GM18498 (cell line): ENCODE data around the gene SVEP1.
"Not testable (repeated sequence)": the region's sequence is repeated elsewhere in the genome, so short reads cannot be mapped to it uniquely, and the experiment has no call there.

Experiments used
- ATAC-seq: cut with Tn5 transposase; IDR thresholded peaks from one replicate; pipeline ENCODE4 v1.9.1; 2021; ENCODE audit warnings: mild to moderate bottlenecking, moderate library complexity; ENCODE audit not compliant: unreplicated experiment

SVEP1 gene

DNA sequence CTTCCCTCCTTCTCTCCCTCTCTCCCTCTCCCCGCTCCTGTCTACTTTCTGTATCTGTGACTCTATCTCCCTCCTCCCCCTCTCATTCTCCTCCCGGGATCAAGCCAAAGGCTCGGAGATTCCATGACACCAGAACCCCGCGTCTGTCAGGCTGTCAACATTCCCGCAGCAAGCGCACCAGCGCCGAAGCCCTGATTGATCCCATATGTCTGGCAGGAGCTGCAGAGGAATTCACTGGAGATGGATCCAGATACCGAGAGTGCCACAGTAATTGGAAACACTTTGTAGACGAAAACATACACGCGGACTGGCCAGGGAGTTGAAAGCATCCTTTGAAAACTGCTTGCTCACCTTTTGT is 300 bp upstream of the SVEP1 start:
- ATAC-seq: no peak

DNA sequence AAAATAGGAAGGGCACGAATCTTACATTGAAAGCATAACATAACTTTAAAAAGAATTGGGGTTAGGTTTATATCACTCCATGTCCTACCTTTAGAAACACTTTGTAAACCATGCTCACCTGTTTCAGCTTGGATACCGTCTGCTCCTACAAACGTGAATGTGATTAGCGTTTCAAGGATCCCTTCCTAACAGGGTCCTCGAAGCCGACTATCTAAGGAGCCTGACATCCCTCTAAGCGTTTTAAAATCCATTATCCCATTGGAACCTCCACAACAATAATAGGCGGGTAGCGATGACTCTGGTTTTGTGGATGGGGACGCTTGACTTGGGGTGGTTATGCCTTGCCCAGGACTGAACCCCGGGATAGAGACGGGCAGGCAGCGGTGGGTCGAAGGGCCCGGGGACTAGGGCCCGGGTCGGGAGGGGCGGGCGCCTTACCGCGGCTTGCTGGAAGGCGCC is 937 bp downstream of the SVEP1 start:
- no peak for ATAC-seq

DNA sequence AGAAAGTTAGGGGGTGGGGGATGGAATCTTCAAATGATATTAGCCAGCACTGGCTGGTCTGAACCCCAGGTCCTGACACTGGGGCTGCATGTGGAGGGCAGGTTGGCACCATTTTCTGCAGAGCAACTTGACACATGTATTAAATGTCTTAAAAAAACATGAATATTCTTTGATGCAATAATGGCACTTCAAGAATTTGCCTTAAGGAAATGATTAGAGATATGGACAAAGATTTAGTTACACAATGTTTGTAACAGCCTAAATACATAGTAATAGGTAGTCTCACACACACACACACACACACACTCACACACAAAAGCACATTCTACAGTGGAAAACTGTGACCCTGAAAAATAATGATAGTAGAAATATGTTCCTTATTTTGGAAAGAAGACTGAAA is 3.6 kb downstream of the SVEP1 start:
- ATAC-seq: no peak

DNA sequence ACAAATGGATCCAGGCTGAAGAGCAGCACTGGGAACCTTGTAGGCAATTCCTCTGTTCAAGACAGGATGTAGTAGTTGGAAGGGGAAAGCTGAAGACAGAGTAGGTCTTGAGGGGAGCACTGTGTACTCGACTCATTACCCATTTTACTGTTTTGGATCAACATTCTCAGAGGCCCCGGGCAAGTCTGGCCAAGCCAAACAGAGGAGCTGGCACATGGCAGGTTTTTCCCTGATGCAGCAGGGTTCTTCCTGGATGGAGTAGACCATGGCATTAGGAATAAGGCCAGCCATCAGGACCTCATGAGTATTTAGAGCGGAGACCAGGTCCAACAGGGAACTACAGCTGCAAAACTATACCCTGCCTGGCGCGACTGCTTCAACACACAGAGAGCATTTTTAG is 4.4 kb downstream of the SVEP1 start:
- ATAC-seq: no peak

DNA sequence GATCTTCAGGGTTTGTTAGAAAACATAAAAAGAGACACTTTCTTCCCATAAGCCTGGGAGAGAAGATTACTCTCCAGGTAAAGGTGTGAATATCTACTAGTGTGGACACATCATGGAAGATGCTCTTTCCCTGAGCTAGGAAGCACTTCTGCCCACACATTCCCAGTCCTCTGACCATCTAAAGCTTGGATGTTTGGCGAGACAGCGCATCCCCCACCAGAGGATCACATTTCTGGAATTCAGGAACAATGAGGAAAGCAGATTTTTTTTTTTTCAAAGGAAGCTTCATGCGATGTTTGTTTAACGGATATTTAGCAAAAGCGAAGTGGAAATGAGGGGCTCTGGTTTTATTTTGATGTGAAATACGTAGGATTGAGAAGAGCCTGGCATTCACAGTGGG is 6.2 kb downstream of the SVEP1 start:
- no peak for ATAC-seq

DNA sequence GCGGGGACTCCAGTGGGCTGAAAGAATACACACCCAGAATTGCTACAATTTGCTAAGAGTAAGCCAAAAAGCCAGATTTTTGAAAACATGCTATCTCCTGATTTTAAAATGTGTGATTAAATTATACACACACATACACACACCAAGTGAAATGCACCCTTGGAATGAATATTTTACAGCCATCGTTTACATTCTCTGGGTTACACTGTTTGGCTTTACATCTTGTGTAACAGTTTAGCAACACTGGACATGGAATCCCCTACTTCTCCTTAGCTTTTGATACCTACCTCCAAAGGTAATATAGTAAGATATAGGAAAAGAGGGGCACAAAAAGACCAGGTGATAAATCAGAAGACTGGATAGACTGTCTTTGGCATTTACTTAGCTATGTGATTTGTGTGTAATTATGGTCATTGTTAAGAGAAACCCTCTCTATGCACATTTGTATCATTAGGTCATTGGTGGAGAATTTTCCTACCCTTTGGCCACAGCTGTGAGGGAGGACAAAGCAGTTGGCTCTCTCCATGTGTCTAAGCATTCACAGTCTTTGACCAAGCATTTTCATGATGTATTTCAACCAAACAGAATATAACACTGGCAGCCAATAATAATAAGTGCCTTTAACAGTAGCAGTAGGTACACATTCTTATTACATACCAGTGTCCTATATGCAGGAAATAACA is 7.6 kb downstream of the SVEP1 start:
- ATAC-seq: no peak

DNA sequence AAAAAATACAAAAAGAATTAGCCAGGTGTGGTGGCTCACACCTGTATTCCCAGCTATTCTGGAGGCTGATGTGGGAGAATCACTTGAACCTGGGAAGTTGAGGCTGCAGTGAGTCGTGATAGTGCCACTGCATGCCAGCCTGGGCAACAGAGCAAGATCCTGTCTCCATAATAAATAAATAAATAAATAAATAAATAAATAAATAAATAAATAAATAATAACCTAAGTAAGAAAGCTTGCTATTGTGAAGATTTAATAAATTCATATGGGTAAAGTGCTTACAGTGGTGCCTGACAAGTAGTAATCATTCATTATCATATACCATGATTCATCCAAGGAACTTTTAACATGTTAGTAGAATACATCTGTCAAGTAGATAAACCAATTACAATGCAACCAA is 13.4 kb downstream of the SVEP1 start:
- no peak for ATAC-seq

DNA sequence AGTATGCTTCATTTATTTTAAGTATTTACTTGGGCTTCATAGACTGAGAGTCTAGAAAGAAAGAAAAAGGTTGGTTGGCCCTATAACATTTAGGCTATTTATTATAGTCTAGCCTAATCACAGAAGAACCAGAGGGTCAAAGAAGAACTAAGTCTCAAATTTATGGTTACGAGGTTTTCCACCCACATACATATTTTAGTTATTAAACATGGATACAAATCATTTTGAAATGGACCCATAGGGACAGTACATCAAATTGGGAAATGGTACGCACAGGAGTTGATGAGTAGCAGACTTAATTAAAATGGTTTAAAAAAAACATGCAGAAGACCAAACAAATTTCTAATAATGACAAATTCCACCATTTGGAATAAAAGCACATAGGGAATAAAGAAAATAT is 17.7 kb downstream of the SVEP1 start:
- no peak for ATAC-seq

DNA sequence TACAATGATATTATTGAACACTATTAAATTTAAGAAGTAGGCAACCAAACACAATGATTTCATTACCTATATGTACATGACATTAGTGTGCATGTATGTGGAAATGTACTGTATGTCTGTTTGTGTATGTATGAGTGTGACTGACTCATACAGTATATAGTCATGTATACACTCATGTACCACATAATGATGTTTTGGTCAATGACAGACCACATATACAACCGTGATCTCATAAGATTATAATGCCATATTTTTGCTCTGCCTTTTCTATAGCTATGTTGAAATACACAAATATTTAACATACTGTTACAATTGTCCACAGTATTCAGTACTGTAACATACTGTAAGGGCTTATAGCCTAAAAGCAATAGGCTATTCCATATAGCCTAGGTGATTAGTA is 19.7 kb downstream of the SVEP1 start:
- ATAC-seq: no peak

DNA sequence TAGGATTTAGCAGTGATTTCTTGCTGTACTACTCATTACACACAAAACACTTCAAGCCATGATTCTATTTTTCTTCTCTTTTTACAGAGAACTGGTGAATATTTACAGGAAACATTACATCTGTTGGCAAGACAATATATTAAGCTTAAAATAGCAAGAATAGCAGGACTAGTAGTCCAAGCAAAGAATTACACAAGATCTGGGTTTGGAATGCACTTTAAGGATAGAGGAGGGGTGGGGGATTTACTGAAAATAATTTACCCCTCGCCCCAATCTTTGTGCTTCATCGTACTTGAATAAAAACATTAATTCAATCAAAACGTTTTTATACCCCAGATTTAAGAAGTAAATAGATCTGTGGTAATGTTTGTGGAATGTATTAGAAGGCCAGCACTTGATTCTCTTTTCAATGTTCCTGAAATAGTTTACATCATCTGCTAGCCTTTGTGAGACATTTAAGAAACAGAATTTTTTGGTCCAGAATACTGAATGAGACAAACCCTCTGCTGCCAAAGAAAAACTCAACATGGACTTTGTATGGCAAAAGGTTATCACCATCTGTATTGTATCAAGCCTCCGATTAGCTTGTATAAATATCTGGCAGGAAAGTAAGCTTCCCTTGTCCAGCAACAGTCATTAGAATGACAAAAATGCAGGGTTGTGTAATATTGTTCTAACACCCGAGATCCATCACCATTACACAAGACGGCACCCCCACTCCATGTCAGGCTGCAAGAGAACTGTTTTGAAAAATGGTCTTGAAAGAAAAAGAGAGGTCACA is 23.8 kb downstream of the SVEP1 start:
- ATAC-seq: no peak

DNA sequence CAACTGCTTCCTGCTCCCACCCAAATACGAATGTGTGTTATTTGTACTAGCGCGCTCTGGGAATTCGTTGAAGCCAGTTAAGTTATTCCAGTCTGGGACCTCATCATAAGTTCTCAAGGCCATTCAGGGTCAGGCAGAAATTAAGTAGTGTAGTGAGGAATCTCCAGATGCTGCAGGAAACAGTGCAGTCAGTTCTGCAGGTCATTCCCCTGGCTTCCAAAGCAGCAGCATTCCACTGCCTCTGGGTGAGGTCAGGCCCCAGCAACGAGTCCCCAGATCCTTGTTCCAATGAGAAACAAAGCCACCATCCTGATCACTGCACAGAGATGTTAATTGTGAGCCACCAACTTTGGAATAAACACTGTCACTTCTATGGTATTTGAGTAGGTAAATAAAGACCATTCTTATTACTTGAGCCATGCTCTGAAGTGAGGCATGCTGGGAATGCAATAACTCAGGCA is 33.1 kb downstream of the SVEP1 start:
- ATAC-seq: no peak

DNA sequence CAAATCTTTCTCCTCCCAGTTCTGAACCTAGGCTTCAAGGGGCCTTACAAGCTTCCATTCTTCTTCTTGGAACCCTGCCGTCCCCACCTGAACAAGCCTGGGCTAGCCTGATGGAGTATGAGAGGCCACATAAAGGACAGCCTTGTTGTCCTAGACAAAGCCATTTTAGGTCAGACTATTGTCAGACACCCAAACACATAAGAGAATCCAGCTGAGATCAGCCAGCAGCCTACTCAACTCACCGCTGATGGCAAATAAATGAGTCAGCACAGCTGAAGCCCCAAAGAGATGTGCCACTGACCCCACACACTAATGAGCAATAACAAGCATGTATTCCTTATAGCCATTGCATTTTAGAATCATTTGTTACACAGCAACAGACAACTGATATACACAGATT is 33.8 kb downstream of the SVEP1 start:
- no peak for ATAC-seq

DNA sequence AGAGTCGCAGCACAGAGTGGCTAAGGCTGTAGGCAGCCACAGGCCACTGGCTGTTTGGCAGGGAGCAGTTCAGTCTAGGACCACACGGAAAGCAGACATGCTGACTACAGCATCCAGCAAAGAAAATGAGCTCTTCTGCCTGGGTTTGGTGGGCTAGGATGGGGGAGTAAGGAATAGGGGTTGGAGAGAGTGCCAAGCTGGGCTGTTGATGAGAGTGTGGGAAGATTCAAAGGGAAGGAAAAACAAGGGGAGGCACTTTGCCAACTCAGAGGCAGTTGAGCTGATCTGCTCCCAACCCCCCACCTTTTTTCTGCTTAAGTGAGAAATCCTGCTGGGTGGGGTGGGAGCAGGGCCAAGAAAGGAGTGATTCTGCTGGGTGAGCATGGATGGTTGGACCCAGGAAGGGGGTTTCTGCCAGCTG is 35.9 kb downstream of the SVEP1 start:
- ATAC-seq: no peak

DNA sequence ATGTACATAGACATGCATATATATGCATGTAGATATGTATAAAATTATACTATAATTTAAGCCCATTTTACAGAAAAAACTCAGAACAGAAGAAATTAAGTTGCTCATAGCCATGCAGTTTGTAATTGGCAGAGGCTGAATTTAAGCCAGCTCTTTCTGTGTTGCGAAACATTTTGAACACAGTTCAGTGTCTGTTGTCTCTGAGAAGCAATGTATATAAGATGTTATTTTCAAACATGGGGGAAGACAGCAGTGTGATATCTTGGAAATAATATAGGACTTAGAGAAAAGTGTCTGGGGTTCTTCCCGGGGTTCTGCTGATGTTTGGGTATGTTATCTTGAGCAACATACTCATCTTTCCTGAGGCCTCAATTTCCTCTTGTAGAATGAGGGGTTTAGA is 37.6 kb downstream of the SVEP1 start:
- no peak for ATAC-seq

DNA sequence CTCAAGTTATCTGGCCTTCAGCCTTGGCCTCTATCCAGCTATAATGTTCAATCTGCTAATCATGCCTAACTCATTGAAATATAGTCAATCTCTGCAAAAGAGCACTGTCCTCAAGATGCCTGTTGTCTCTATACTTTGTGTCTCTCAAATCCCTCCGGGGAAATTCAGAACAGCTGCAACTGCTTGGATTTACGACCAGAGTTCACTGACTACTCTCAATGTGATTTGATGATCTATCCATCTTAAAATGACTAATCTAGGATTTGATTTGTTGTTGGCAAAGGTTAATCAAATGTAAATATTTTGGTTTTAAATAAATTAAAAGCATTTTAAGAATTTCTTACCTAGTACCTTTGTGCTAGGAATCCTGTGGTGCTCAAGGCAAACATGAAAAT is 40.9 kb downstream of the SVEP1 start:
- no peak for ATAC-seq

DNA sequence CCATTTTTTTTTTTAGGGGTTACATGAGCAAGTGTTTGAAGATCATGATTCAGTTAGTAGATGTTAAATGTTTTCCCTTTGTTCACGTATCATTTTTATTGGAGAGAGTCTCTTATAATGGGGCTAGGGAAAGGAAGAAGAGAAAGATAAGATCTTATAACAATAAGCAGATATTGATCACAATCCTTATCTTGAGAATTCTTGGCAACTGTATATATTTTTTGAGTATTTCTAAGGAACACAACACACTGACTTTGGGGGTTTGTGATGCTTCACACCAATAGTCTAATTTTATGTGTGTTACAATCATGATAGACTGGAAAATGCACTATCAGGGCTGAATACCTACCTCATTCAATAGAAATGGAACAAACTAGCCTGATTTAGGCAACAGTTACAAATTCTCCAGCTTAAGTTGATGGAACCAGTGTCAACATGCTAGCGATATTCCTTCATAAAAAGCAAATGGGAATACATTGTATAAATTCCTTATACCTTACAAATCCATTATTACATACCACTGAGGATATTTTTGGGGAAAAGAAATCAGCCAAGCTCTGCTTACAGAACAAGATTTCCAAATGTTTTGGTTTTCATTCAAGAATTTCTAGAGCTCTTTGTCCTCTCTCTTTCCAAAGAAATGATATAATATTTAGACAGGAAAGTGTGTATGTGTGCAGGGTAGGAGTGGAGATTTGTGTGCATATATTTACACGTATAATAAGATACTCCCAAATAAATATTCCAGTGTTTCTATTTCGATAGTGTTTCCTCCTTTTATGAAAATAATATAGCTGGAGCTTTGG is 41.5 kb downstream of the SVEP1 start:
- no peak for ATAC-seq

DNA sequence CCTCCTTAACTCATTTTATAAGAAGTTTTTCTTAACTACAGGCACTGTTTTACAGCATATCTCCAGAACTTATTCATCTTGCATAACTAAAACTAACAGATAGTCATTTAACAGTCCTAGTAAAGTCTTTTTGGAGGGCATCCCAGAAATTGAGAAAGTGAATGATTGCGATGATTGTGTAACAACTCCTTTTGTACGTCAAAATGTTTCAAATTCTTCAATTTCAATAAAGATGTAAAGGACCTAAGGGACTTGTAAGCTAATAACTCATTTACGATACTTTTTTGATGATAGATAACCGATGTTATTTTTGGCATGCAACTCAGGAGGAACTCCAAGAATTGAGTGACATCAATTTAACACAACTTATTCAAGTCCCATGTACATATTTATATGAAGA is 42.7 kb downstream of the SVEP1 start:
- ATAC-seq: no peak

DNA sequence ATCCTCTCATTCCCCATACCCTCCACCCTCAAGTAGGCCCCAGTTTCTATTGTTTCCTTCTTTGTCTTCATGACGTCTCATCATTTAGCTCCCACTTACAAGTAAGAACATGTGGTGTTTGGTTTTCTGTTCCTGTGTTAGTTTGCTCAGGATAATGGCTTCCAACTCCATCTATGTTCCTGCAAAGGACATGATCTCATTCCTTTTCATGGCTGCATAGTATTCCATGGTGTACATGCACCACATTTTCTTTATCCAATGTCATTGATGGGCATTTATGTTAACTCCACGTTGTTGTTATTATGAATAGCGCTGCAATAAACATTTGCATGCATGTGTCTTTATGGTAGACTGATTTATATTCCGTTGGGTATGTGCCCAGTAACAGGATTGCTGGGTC is 45.4 kb downstream of the SVEP1 start:
- not testable (repeated sequence) for ATAC-seq

DNA sequence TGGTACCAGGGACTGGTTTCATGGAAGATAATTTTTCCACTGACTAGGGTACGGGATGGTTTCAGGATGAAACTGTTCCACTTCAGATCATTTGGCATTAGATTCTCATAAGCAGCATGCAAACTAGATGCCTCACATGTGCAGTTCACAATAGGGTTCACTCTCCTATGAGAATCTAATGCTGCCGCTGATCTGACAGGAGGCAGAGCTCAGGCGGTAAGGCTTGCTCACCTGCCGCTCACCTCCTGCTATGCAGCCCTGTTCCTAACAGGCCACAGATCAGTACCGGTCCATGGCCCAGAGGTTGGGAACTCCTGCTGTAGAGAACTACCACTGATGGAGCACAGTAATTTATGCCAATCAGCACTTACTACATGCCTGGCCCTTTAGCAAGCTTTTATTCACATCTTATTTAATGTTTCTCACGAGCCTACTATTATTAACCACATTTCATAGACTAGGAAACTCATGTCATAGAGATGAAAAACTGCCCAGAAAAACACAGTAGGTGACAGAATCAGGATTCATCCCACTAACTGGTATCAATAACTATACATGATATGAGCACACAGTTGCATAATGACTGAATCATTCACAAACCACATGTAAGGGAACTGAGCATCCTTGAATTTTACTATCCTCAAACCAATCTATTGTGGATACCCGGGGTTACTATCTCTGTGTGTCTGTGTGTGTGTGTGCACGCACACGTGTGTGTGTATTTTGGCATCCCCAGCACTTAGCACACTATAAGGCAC is 46.5 kb downstream of the SVEP1 start:
- ATAC-seq: no peak

DNA sequence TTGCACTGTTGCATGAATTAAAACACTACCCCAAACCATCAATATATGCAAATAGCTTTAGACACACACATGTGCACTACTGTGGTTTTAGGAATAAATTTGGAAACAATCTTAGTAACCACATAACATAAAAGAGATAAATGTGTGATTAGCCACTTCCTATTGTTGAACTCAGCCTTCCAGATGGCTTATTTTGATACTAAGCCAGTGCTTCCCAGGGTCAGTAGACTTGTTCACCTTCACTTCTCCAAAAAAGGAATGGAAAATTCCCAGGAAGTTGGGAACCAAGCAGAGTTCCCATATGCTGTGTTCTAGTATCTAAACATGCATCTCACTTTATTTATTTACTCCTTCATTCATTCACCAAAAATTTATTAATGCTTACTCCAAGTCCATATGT is 47.8 kb downstream of the SVEP1 start:
- ATAC-seq: no peak

DNA sequence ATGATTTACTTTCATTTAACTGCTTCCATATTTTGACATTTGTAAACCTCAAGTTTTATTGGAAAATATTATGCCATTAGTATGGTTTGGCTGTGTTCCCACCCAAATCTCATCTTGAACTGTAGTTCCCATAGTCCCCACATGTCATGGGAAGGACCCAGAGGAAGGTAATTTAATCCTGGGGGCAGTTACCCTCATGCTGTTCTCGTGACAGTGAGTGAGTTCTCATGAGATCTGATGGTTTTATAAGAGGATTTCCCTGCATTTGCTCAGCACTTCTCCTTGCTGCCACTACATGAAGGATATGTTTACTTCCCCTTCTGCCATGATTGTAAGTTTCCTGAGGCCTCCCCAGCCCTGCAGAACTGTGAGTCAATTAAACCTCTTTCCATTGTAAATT is 48.3 kb downstream of the SVEP1 start:
- not testable (repeated sequence) for ATAC-seq
